Naive thymus-derived CD8-positive, alpha-beta T cell (primary cell): ENCODE measurements around the gene PGAP2. TPM values are rescaled to one million over a fixed set of nuclear protein-coding genes. Genes with fewer than 3 reads are reported as not detected.
"Not testable (repeated sequence)": the region's sequence is repeated elsewhere in the genome, so short reads cannot be mapped to it uniquely, and the experiment has no call there.

ENCODE experiments used
- ATAC-seq, 2 donors: fragments of 150-1000 bp; cut with Tn5 transposase in 1 of 2; sonication (Bioruptor Pico), chemical (Tn5 transposase) in 1 of 2; 1 replicate in 1 of 2; 2 replicates in 1 of 2; pipeline ENCODE4 v1.10.0; 2021; ENCODE audit warnings: mild to moderate bottlenecking in 2 of 2, moderate library complexity in 2 of 2
- POLR2A ChIA-PET: fragments of 350-600 bp; sonication (Branson Sonifier 250); formaldehyde crosslinking; loops from one replicate; lab custom pipeline; 2021; ENCODE audit warnings: antibody characterized with exemption; lab: Charles Lee
- DNase-seq, 10 donors: peaks; one replicate each; pipeline versions ENCODE4 v3.0.0 to v3.0.0-alpha.2; 2020 to 2022
- H3K27ac Mint-ChIP-seq, 10 donors: one replicate each; pipeline ENCODE4 v1.8.0; 2020 to 2022; ENCODE audit warnings: mild to moderate bottlenecking in 10 of 10, mixed read lengths in 10 of 10, moderate library complexity in 4 of 10, inconsistent platforms in 1 of 10
- H3K27me3 Mint-ChIP-seq, 5 donors: one replicate each; pipeline ENCODE4 v1.8.0; 2021 to 2022; ENCODE audit warnings: mixed read lengths in 5 of 5
- H3K36me3 Mint-ChIP-seq, 3 donors: one replicate each; pipeline ENCODE4 v1.8.0; 2020 to 2022; ENCODE audit warnings: mixed read lengths in 3 of 3, mild to moderate bottlenecking in 2 of 3, inconsistent platforms in 1 of 3
- H3K4me1 Mint-ChIP-seq, 4 donors: one replicate each; pipeline ENCODE4 v1.8.0; 2021 to 2022; ENCODE audit warnings: mixed read lengths in 4 of 4
- H3K4me3 Mint-ChIP-seq, 10 donors: one replicate each; pipeline ENCODE4 v1.8.0; 2020 to 2022; ENCODE audit warnings: mild to moderate bottlenecking in 10 of 10, mixed read lengths in 10 of 10, moderate library complexity in 6 of 10, inconsistent platforms in 1 of 10
- H3K9me3 Mint-ChIP-seq, 9 donors: one replicate each; pipeline ENCODE4 v1.8.0; 2020 to 2022; ENCODE audit warnings: mixed read lengths in 9 of 9, mild to moderate bottlenecking in 3 of 9, inconsistent platforms in 1 of 9, moderate library complexity in 1 of 9
- polyA plus RNA-seq, 3 donors: library from polyadenylated mRNA; unstranded; fragments of 300-500 nt; fragmentation: Illumina TruSeq; gene quantifications; one replicate each; pipeline ENCODE4 v1.2.3, GENCODE V29; 2021
- total RNA-seq, 8 experiments: library from RNA in 2 of 8; stranded (reverse) in 2 of 8; gene quantifications; one replicate each; pipeline ENCODE4 v1.2.3 and lab custom pipeline; 2021 to 2026

Gene PGAP2
- total and polyA plus RNA-seq, 5 experiments from 2014 or later, result 13.6 to 24.2 (median 23.0) TPM

- peaks cover 38 to 83% (median 76%) of the 10 kb centered on the region in 4 donors for H3K4me1 Mint-ChIP-seq
- POLR2A ChIA-PET, result interaction anchor here (0.5 to 14.9 kb wide), 10 partner anchors 9 to 213 kb away, joined by 3 to 406 read pairs (median 4); partner anchors contain the start of gene RHOG
- peak overlapping the region; percentile 39 to 96 (median 90) for H3K27ac Mint-ChIP-seq
- peaks cover 0 to 1% (median 0%) of the 10 kb centered on the region in 5 donors for H3K27me3 Mint-ChIP-seq
- peak overlapping the region; percentile 74 to 100 (median 88) for H3K4me3 Mint-ChIP-seq
- DNase-seq, result no peak
- ATAC-seq, result no peak
- no peaks in the 10 kb centered on the region for H3K9me3 Mint-ChIP-seq
- H3K36me3 Mint-ChIP-seq, result peaks cover 0 to 2% (median 0%) of the 10 kb centered on the region in 3 donors
Observed at GRCh38 chr11:3859373-3859881, 51.1 kb downstream of the PGAP2 start.

- peak overlapping the region; percentile 74 to 93 (median 86) for H3K4me3 Mint-ChIP-seq
- H3K4me1 Mint-ChIP-seq, result peaks cover 41 to 87% (median 81%) of the 10 kb centered on the region in 4 donors
- H3K9me3 Mint-ChIP-seq, result no peaks in the 10 kb centered on the region
- H3K27ac Mint-ChIP-seq, result peak overlapping the region; percentile 39 to 95 (median 88)
- ATAC-seq, result peak; percentile 39 to 51
- no peaks in the 10 kb centered on the region for H3K27me3 Mint-ChIP-seq
- peaks cover 0 to 2% (median 0%) of the 10 kb centered on the region in 3 donors for H3K36me3 Mint-ChIP-seq
- POLR2A ChIA-PET, result interaction anchor here (0.7 to 14.9 kb wide), 8 partner anchors 8 to 84 kb away, joined by 3 to 406 read pairs (median 4); partner anchors contain the start of gene RHOG
- DNase-seq, result peak in 3 of 10 donors; percentile 40 to 45 (median 43)
Observed at GRCh38 chr11:3860375-3860774, 52.0 kb downstream of the PGAP2 start.

- H3K36me3 Mint-ChIP-seq, H3K9me3 Mint-ChIP-seq, H3K27me3 Mint-ChIP-seq: not testable (repeated sequence)
- H3K27ac Mint-ChIP-seq, result peak overlapping the region; percentile 39 to 95 (median 88)
- peaks cover 45 to 93% (median 87%) of the 10 kb centered on the region in 4 donors for H3K4me1 Mint-ChIP-seq
- ATAC-seq (peak; percentile 68 to 82), DNase-seq (peak in 5 of 10 donors; percentile 30 to 44 (median 38))
- POLR2A ChIA-PET, result interaction anchor here (0.7 to 14.9 kb wide), 6 partner anchors 12 to 84 kb away, joined by 3 to 406 read pairs (median 5); partner anchors contain the start of gene RHOG
- peak overlapping the region; percentile 74 to 93 (median 86) for H3K4me3 Mint-ChIP-seq
Observed at GRCh38 chr11:3860898-3861393, 52.6 kb downstream of the PGAP2 start.

GRCh38 chr11:3861683-3862082 lies 53.3 kb downstream of the PGAP2 start:
- POLR2A ChIA-PET, result interaction anchor here (0.7 to 14.9 kb wide), 4 partner anchors 11 to 83 kb away, joined by 4 to 406 read pairs (median 72); partner anchors contain the start of gene RHOG
- Mint-ChIP-seq H3K4me3 (peak overlapping the region; percentile 74 to 93 (median 86)), H3K4me1 (peaks cover 44 to 95% (median 91%) of the 10 kb centered on the region in 4 donors), H3K27me3 (no peaks in the 10 kb centered on the region), H3K9me3 (no peaks in the 10 kb centered on the region), H3K36me3 (peaks cover 0 to 2% (median 0%) of the 10 kb centered on the region in 3 donors), H3K27ac (peak overlapping the region; percentile 39 to 95 (median 88))
- ATAC-seq (peak in 1 of 2 donors; percentile 16), DNase-seq (no peak)

GRCh38 chr11:3865388-3866193 lies 57.2 kb downstream of the PGAP2 start:
- peak in 1 of 2 donors; percentile 14 for ATAC-seq
- Mint-ChIP-seq H3K9me3 (no peaks in the 10 kb centered on the region), H3K4me1 (peaks cover 48 to 96% (median 94%) of the 10 kb centered on the region in 4 donors), H3K4me3 (peak overlapping the region; percentile 20 to 76 (median 68)), H3K36me3 (peaks cover 0 to 2% (median 0%) of the 10 kb centered on the region in 3 donors), H3K27me3 (no peaks in the 10 kb centered on the region), H3K27ac (peak overlapping the region; percentile 84 to 95 (median 90))
- peak in 1 of 10 donors; percentile 18 for DNase-seq
- POLR2A ChIA-PET, result interaction anchor here (0.5 to 5.0 kb wide), 6 partner anchors 11 to 227 kb away, joined by 3 to 68 read pairs (median 4); partner anchors contain the start of genes RHOG and STIM1

GRCh38 chr11:3866206-3866605 lies 57.8 kb downstream of the PGAP2 start:
- ATAC-seq (peak in 1 of 2 donors; percentile 33), DNase-seq (no peak)
- Mint-ChIP-seq H3K36me3 (peaks cover 0 to 2% (median 0%) of the 10 kb centered on the region in 3 donors), H3K27me3 (no peaks in the 10 kb centered on the region), H3K9me3 (no peaks in the 10 kb centered on the region), H3K4me3 (peak overlapping the region; percentile 7 to 76 (median 68)), H3K4me1 (peaks cover 47 to 96% (median 94%) of the 10 kb centered on the region in 4 donors), H3K27ac (peak overlapping the region; percentile 84 to 95 (median 88))
- POLR2A ChIA-PET, result interaction anchor here (0.5 to 5.0 kb wide), 5 partner anchors 12 to 227 kb away, joined by 3 to 68 read pairs (median 4); partner anchors contain the start of gene STIM1

GRCh38 chr11:3866836-3867208 lies 58.5 kb downstream of the PGAP2 start:
- POLR2A ChIA-PET, result interaction anchor here (0.6 to 5.0 kb wide), 4 partner anchors 12 to 79 kb away, joined by 3 to 68 read pairs (median 4); partner anchors contain the start of genes NUP98 and STIM1
- no peaks in the 10 kb centered on the region for H3K27me3 Mint-ChIP-seq
- ATAC-seq, result no peak
- H3K4me3 Mint-ChIP-seq, result peak overlapping the region; percentile 4 to 83 (median 64)
- DNase-seq, result no peak
- H3K9me3 Mint-ChIP-seq, result no peaks in the 10 kb centered on the region
- peak overlapping the region; percentile 82 to 95 (median 90) for H3K27ac Mint-ChIP-seq
- H3K36me3 Mint-ChIP-seq, result peaks cover 0 to 3% (median 0%) of the 10 kb centered on the region in 3 donors
- peaks cover 46 to 96% (median 94%) of the 10 kb centered on the region in 4 donors for H3K4me1 Mint-ChIP-seq

GRCh38 chr11:3867209-3868091 lies 59.1 kb downstream of the PGAP2 start:
- peak; percentile 51 to 68 for ATAC-seq
- Mint-ChIP-seq H3K4me1 (peaks cover 46 to 93% (median 93%) of the 10 kb centered on the region in 4 donors), H3K27me3 (no peaks in the 10 kb centered on the region), H3K9me3 (no peaks in the 10 kb centered on the region), H3K4me3 (peak overlapping the region; percentile 6 to 83 (median 64)), H3K27ac (peak overlapping the region; percentile 82 to 95 (median 90)), H3K36me3 (peaks cover 0 to 7% (median 0%) of the 10 kb centered on the region in 3 donors)
- DNase-seq, result peak in 4 of 10 donors; percentile 25 to 46 (median 34)
- POLR2A ChIA-PET, result interaction anchor here (0.6 to 5.0 kb wide), 5 partner anchors 10 to 78 kb away, joined by 3 to 68 read pairs (median 4); partner anchors contain the start of genes NUP98 and STIM1

GRCh38 chr11:3873712-3874349 lies 65.5 kb downstream of the PGAP2 start:
- Mint-ChIP-seq H3K9me3 (no peaks in the 10 kb centered on the region), H3K36me3 (peaks cover 0 to 16% (median 2%) of the 10 kb centered on the region in 3 donors), H3K4me1 (peaks cover 48 to 96% (median 89%) of the 10 kb centered on the region in 4 donors), H3K4me3 (peak overlapping the region in 3 of 10 donors; percentile 0 to 34 (median 5)), H3K27ac (peak overlapping the region in 9 of 10 donors; percentile 33 to 83 (median 63)), H3K27me3 (no peaks in the 10 kb centered on the region)
- no peak for DNase-seq
- no peak for ATAC-seq
- POLR2A ChIA-PET, result interaction anchor here (0.6 to 3.3 kb wide), 6 partner anchors 14 to 220 kb away, joined by 3 to 14 read pairs (median 3); no protein-coding TSS in a partner anchor
